CD1c-positive myeloid dendritic cell (primary cell): Measurements from ENCODE around the gene H2AZ2.
"Not testable (repeated sequence)": the region's sequence is repeated elsewhere in the genome, so short reads cannot be mapped to it uniquely, and the experiment has no call there.

Experiments used
- DNase-seq: peaks from one replicate; pipeline ENCODE4 v3.0.0-alpha.2; 2016; ENCODE audit errors: extremely low spot score

H2AZ2 gene

DNA sequence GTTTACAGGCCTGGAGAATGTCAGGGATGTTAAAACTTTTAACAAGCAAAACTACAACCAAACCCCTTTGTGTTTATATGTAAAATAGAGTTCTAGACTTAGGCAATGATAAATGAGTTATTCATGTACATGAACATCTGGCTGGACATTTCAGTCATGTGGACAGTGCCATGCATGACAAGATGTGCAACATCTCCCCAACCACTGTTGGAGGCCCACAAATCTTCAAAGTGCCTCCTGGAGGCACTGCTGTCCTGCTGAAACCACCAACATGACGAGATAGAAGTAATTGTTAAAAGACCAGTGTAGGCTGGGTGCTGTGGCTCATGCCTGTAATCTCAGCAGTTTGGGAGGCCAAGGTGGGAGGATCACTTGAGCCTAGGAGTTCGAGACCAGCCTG, 33.0 kb downstream of the H2AZ2 start:
- DNase-seq: no peak

DNA sequence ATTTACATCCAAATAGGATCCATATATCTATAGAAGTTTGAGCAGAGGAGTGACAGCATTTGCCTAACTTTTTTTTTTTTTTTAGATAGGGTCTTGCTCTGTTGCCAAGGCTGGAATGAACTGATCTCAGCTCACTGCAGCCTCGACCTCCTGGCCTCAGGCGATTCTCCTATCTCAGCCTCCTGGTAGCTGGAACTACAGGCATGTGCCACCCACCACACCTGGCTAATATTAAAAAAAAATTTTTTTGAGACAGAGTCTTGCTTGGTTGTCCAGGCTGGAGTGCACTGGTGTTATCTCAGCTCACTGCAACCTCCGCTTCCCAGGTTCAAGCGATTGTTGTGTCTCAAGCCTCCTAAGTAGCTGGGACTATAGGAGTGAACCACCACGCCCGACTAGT, 36.3 kb downstream of the H2AZ2 start:
- DNase-seq: no peak

DNA sequence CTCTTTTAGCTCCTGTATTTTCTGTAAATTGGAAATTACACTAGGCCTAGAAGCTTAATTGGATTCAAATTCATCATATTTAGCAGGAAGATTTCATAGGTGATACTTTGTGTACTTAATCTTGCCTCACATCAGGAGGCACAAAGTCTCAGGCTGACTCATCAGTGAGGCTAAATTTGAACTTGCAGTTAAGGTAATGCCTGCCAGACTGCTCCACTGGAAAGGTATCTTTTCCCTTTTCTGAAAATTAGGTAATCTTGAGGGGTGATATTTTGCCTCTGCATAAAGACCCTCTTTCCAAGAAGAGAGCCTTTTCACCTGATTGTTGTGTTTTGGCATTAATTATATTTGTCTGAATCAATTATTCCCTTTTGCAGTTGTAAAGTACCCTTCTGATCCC, 36.8 kb downstream of the H2AZ2 start:
- no peak for DNase-seq

DNA sequence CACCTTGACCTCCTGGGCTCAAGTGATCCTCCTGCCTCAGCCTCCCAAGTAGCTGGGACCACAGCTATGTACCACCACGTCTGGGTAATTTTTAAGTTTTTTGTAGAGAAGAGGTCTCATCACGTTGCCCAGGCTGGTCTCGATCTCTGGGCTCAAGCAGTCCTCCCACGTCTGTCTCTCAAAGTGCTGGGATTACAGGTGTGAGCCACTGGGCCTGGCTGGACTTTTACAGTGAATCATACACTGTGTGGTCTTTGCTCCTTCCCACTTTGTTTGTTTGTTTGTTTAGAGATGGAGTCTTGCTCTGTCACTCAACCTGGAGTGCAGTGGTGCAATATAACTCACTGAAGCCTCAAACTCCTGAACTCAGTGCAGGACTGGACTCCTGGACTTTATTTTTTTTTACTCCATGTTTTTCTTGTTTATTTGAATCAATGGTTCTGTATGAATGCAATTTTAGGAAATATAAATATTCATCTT, 38.9 kb downstream of the H2AZ2 start:
- no peak for DNase-seq

DNA sequence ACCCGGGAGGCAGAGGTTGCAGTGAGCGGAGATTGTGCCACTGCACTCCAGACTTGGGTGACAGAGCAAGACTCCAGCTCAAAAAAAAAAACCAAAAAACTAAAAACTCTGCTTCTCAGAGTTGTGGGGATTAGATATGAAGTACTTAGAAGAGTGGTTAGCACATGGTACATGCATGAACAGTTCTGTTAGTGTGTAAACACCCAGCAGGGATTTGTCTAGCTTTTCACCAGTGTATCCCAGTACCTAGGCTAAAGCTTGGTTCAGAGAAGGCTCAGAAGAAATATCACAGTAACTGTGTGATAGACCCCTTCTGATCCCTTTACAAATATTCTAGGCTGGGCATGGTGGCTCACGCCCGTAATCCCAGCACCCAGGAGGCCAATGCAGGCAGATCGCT, 41.9 kb downstream of the H2AZ2 start:
- no peak for DNase-seq

DNA sequence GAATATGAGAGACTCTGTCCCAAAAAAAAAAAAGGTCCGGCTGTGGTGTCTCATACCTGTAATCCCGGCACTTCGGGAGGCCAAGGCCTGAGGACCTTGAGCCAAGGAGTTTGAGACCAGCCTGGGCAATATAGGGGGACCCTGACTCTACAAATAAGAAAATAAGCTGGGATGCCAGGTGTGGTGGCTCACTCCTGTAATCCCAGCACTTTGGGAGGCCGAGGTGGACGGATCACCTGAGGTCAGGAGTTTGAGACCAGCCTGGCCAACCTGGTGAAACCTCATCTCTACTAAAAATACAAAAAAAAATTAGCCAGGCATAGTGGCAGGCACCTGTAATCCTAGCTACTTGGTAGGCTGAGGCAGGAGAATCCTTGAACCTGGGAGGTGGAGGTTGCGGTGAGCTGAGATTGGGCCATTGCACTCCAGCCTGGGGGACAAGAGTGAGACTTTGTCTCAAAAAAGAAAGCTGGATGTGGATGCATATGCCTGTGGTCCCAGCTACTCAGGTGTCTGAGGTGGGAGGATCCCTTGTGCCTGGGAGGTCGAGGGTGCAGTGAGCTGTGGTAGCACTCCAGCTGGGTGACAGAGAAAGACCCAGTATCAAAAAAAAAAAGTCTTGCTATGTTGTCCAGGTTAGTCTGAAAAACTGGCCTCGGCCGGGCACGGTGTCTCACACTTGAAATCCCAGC, 43.9 kb downstream of the H2AZ2 start:
- not testable (repeated sequence) for DNase-seq

DNA sequence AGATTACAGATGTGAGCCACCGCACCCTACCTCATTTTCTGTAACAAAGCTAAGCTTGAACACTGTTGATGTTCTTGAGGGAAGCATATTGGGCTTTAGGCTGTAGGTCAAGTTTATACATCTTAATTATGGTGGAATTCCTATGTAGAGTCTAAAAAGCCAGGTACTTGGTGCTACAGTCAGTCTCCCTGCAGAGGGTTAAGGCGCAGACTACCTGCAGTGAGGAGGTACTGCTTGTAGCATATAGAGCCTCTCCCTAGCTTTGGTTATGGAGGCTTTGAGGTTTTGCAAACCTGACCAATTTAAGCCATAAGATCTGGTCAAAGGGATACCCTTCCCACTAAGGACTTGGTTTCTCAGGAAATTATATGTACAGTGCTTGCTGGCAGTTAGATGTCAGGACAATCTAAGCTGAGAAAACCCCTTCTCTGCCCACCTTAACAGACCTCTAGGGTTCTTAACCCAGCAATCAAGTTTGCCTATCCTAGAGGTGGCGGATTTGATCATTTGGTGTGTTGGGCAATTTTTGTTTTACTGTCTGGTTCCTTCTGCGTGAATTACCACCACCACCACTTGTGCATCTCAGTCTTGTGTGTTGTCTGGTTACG, 45.4 kb downstream of the H2AZ2 start:
- DNase-seq: no peak

DNA sequence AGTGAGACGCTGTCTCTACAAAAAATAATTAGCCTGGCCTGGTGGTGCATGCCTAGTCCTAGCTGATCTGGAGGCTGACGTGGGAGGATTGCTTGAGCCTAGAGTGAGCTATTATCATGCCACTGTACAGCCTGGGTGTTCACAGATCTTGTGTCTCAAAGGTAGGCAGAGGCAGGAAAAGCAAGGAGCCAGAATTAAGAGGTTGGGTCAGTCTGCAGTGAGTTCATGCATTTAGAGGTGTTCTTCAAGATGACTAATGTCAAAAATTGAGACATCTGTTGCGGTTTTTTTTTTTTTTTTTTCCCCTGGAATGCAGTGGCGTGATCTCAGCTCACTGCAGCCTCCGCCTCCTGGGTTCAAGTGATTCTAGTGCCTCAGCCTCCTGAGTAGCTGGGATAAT, 46.0 kb downstream of the H2AZ2 start:
- DNase-seq: no peak

DNA sequence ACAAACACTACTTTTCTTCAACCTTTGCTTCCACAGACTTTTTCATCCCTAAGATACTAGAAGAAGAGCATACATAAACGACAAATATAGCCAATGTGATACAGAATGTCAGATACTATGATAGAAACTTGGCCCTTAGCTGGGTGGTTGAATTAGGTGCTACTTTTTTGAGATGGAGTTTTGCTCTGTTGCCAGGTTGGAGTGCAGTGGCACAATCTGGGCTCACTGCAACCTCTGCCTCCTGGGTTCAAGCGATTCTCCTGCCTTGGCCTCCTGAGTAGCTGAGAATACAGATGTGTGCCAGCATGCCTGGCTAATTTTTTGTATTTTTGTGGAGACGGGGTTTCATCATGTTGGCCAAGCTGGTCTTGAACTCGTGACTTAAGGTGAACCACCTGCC, 47.9 kb downstream of the H2AZ2 start:
- DNase-seq: no peak

DNA sequence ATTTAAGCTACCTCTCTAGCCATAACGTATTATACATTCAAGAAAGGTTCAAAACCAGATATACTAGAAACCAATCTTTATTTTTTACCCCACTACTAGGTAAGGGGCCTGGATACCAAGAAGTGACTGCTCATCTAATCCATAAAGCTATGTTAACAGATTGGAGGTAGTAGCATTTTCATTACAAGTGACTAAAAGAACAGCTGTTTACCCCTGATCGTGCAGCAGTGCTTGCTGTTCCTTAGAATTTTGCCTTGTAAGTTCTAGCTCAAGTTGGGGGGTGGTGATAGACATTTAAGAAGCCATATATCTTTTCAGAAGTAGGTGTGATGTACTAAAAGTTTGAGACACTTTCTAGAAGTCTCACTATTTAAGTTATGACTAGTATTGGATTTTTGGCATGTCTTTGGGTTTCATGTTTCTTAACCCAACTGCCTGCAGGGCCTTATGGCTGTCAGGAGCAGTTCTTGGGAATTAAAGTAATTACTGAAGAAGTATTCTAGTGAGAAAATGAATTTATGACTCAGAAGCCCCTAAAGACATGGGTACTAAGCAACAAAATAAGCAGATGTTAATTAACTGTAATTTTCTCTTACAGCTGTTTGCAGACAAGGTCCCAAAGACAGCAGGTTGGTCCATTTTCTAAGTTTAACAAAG, 49.1 kb downstream of the H2AZ2 start:
- DNase-seq: no peak

DNA sequence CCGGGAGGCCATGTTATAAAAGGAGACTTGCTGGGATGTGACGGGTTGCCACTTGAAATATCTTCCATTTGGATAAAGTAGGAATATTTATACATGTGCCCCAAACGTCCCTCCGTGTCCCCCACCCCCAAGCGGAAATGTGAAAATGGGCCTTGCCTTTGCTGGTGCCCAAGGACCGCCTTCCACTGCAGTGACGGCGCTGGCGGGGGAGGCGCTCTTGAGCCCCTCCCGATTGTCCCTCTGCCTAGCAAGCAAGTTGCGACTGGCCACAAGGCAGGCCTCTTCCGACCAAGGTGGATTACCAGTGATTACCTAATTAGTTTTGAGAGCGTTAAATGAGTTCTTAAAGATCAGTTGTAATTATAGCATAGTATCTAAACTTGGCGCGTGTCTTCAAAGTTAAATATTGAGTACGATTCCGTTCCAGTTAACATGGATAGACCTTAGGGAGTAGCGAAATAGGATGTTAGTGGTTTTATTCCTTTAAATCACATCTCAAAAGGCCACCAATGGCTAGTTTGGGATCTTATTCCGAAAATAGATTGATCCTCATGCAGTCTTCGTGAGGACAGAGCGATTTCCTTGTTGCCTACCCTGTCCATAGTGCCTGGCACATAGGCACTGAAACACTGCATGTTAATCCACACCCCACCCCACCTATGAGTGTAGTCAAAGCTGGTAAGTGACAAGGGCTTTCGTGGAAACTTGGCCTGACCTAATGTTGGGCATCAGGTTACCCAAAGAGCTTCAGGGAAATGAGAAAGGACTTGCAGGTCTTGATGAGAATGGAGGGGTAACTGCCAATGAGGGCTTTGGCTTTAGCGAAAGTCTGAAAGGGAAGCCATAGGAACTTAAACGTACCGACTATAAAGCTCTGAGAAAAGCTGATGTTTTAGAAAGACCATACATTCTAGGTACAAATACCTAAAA, 50.3 kb downstream of the H2AZ2 start:
- peak; percentile 91 for DNase-seq

DNA sequence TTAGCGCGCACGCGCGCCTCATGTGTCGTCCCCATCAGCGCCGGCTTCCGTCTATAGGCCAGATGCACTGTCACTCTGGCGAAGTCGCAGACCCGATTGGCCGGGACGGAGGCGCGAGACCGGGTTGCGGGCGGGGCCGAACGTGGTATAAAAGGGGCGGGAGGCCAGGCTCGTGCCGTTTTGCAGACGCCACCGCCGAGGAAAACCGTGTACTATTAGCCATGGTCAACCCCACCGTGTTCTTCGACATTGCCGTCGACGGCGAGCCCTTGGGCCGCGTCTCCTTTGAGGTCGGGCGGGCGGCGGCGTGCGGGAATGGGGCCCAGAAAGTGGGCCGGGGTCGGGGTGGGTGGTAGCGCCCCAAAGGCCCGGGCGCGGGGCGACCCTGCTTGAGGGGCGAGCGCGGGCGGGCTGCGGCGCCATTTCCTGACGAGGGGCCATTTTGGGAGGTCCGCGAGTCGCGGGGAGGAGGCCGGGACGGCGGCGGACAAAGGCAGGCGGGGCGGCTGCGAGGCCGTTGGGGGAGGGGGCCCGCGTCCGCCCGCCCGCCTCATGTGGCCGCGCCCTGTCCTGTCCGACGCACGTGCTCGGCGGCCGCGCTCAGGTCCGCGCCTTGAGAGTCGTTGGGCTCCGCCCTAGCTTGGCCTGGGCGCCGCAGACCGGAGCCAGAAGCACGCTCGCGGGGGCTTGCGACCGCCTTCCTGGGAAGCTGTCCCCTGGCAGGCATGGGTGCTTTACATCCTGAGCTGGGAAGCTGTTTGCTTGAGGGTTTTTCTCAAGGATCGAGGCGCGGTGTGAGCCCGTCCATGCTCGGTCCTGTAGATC, 51.2 kb downstream of the H2AZ2 start, which contains the start of gene PPIA:
Gene PPIA, plus strand, starts transcription at position 178 of the 825 bp plus-strand sequence. Its CDS starts 44 bp downstream, at position 222.
- DNase-seq: peak; percentile 99

DNA sequence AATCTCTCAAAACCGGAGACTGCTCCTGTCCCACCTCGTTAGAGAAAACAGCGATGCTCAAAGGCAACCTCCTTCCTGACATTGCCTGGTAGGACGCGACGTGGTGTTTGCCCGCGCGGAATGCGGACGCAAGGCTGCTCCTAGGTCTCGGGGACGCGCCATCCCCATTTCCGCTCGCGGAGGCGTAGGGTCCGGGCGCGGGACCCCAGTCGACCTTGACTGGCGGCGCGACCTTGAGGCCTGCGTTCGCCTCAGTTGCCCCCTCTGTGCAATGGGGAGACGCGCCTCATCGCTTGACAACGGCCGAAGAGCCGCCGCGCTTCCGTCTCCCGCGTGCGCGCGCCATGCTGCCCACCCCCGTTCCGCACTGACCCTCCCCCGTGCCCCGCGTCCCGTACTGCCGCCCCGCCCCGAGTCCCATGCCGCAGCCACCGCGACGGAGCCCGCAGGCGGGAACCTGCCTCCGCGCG, 51.8 kb downstream of the H2AZ2 start:
- DNase-seq: no peak

DNA sequence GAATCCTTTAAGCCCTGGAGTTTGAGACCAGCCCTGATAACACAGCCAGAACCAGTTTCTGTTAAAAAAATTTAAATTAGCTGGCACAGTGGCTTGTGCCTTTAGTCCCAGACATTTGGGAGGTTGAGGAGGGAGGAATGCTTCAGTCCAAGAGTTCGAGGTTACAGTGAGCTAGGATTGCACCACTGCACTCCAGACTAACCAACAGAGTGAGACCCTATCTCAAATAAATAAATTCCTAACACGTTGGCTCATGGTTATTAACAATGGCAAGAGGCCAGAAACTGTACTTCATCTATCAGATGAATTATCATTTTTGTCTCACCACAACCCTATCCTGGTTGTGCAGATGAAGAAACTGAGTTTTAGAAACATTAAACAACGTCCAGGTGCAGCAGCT, 53.6 kb downstream of the H2AZ2 start:
- DNase-seq: no peak

DNA sequence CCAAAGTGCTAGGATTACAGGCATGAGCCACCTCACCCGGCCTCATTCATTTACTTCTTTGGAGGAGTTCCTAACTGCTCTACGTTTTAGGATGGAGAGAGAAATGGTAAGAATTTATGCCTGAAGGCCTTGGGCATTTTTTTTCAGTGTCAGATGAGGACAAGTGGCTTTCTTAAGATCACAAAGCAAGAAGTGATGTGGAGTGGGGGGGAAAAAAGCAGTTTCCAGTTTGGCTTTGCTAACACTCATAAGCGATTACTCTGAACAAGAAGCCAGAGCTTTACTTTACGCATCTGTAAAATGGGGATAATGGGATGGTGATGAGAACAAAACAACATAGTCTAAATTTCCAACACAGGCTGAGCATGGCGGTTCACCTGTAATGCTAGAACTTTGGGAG, 54.0 kb downstream of the H2AZ2 start:
- DNase-seq: no peak

DNA sequence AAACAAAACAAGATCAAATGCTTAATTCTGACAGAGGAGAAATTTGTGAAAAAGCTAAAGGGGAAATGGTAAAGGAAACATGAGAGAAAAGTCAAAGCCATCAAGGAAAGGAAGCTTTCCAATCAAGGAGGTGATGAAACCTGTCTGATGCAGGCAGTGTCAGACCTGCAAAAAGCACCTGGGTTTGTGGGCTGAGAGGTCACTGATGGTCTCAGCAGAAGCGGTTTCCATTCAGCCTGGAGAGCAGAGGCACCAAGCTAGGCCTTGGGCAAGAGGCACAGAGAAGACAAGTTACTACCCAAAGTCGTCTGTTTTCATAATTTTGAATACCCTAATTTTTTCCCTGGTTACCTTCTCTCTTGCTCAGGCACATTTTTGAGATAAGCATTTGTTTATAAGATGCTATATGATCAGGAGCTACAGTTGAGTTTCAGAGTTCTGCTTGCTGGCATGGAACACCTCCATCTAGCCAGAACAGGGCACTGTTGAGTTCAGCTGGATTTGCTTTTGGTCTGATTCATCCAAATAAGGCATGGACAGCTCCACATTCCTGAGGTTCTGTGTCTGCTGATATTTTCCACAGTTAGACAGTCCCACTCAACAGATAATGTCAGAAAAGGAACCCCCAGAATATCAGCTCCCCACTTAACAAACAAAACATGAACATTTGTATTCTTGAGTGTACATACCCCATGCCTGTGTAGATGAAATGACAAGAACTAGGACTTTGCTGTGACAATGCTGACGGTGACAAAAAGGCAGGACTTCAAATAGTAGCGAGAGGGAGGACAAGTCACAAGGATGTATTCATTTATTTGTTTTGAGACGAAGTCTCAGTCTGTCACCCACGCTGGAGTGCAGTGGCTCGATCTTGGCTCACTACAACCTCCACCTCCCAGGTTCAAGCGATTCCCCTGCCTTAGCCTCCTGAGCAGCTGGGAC, 56.3 kb downstream of the H2AZ2 start:
- DNase-seq: no peak

DNA sequence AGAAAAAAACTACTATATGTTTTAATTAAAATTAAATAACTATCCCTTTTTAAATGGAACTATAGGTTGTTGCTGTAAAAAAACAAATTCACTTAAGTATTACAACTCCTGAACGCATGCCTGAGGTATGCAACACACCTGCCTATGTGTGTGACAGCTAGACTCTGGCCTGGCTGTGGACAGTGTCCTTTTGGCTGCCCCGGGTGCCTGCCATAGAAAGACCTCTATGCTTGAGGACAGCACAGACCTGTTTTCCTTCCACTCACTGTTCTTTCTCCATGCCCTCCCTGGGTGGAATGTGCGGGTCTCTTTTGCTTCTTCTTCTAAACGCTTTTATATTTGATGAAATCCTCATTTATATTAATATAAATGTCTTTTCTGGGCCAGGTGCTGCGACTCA, 57.9 kb downstream of the H2AZ2 start:
- DNase-seq: no peak

DNA sequence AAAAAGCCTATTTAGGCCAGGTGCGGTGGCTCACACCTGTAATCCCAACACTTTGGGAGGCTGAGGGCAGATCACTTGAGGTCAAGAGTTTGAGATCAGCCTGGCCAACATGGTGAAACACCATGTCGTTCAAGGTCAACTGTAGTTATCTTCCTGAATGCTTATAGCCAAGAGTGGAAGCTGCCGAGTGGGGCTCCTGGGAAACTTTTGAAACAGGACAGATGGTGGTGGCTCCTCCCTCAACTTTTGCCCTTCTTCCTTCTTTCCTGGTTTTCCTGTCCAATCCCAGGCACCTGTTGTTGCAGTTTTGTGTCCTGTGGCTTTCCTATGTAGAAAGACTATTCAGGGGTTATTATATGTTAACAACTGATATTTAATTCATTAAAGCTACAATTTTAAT, 60.1 kb downstream of the H2AZ2 start:
- no peak for DNase-seq

DNA sequence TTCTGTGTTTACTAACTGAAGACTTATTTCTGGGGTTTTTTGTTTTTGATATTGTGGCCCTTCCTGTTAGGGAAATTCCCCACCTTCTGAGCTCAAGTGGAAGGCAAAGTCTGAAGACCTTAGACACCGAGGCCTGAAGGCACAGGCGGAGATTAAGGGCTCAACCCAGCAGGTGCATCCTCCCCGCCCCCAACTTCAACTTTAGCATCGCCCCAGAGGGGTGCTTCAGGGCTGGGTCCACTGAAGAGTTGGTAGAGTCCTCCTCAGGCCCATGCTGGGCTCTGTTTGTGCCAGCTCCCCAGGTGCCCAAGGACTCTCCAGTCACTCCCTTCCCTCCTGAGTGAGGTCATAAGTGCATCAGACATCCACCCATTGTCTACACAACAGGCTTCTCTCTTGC, 60.8 kb downstream of the H2AZ2 start:
- DNase-seq: no peak

DNA sequence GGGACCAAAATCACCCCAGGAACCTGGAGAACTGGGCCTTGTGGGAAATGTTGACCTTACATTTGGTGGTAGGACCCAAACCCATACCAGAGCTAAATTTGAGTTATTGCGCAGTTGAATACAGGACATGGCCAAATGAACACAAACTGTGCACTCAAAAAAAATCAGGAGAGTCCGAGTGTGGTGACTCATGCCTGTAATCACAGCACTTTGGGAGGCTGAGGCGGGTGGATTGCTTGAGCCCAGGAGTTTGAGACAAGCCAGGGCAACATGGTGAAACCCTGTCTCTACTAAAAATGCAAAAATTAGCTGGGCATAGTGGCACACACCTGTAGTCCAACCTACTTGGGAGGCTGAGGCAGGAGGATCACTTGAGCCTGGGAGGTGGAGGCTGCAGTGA, 62.7 kb downstream of the H2AZ2 start:
- not testable (repeated sequence) for DNase-seq
